Activated CD4-positive, alpha-beta T cell treated with anti-CD3 and anti-CD28 coated beads for 36 hours (primary cell): Measurements from ENCODE around the gene MGRN1. TPM values are rescaled to one million over a fixed set of nuclear protein-coding genes. Genes with fewer than 3 reads are reported as not detected.

ENCODE experiments used
- ATAC-seq: fragments of 200-7000 bp; cut with Tn5 transposase; one replicate; pipeline ENCODE4 v1.10.0; 2021; ENCODE audit warnings: mild to moderate bottlenecking, moderate library complexity
- CTCF ChIA-PET: fragments of 350-600 bp; sonication (Branson Sonifier 250); formaldehyde crosslinking; loops from one replicate; lab custom pipeline; 2021; ENCODE audit warnings: antibody characterized with exemption; lab: Charles Lee
- POLR2A ChIA-PET: fragments of 350-600 bp; sonication (Branson Sonifier 250); formaldehyde crosslinking; loops from one replicate; lab custom pipeline; 2021; ENCODE audit warnings: antibody characterized with exemption, inconsistent platforms; lab: Charles Lee
- DNase-seq: peaks from one replicate; pipeline ENCODE4 v3.0.0-alpha.2; 2020
- H3K27ac Mint-ChIP-seq: one replicate; pipeline ENCODE4 v1.8.0; 2021; ENCODE audit warnings: mixed read lengths
- H3K27me3 Mint-ChIP-seq: one replicate; pipeline ENCODE4 v1.8.0; 2021; ENCODE audit warnings: mixed read lengths
- H3K36me3 Mint-ChIP-seq: one replicate; pipeline ENCODE4 v1.8.0; 2021; ENCODE audit warnings: low read depth, mixed read lengths
- H3K4me1 Mint-ChIP-seq: one replicate; pipeline ENCODE4 v1.8.0; 2021; ENCODE audit warnings: mixed read lengths
- H3K4me3 Mint-ChIP-seq: one replicate; pipeline ENCODE4 v1.8.0; 2021; ENCODE audit warnings: mild to moderate bottlenecking, moderate library complexity, mixed read lengths
- H3K9me3 Mint-ChIP-seq: one replicate; pipeline ENCODE4 v1.8.0; 2021; ENCODE audit warnings: low read depth, mixed read lengths
- intact Hi-C, 2 experiments: fragments of 100-400 bp; cut with DNase I in 1 of 2; cut with micrococcal nuclease in 1 of 2; formaldehyde crosslinking; loops; one replicate each; pipeline versions ENCODE4 v1.14.2 to v1.15.1; 2022 to 2024; cut with DNase I, micrococcal nuclease
- total RNA-seq, 2 experiments: library from RNA; stranded (reverse); gene quantifications; one replicate each; pipeline ENCODE4 v1.2.3, GENCODE V29; 2021

MGRN1 gene
- total RNA-seq, 2 experiments from 2014 or later = 65.0 to 75.4 TPM

DNA sequence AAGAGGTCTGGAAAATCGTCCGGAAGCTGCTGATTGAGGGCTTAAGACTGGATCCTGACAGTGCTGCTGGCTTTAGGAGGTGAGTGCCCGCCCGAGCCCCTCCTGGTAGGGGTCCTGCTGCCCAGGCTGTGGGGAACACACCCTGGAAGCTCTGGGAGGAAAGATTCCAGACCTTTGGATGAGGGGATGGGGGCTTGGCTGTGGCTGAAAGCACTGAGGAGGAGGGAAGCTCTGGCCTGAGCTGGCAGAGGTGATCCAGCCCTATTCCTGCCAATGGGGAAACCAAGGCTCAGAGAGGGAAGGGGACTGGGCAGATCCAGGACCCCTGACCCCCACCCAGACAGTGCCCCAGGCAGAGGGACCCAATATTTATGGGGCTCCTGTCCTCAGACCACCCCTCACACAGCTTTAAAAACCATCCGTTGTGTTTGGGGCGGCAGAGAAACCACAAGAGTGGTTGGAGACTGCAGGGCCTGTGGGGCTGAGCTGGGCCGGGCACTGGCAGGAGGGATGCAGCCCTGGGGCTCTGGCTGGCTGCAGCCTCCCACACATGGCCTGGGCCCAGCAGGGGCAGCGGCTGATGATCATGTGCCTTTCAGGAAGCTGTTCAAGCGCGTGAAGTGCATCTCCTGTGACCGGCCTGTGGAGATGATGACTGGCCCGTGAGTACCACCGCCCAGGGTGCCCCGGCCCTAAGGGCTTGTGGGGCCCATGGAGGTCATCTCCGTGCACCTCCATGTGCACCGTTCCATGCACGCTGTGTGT lies 32.7 kb upstream of the MGRN1 start:
- Mint-ChIP-seq H3K27me3 (no peaks in the 10 kb centered on the region), H3K9me3 (no peaks in the 10 kb centered on the region), H3K36me3 (no peaks in the 10 kb centered on the region), H3K4me3 (no peak overlapping the region), H3K27ac (no peak overlapping the region), H3K4me1 (no peaks in the 10 kb centered on the region)
- no peak for ATAC-seq
- ChIA-PET CTCF (no interaction called here), POLR2A (no interaction called here)
- no peak for DNase-seq
- intact Hi-C loops = no loop called here

DNA sequence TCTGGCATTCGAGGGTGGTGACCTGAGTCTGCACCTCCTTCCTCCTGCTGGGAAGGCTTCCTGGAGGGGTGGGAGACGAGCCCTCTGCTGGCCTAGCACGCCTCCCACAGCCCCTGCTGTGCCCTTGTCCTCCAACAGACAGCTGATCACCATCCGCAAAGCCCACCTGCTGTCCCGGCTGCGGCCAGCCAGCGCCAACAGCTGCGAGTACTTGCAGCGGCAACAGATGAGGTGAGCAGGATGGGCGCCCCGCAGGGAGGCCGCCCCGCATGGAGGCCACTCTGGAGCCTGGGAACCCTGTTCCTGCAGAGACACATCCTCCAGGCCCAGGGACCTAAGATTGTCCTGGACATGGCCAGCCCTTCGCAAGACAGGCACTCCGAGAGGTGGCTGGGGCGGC lies 31.5 kb upstream of the MGRN1 start:
- no peaks in the 10 kb centered on the region for H3K27me3 Mint-ChIP-seq
- H3K36me3 Mint-ChIP-seq = no peaks in the 10 kb centered on the region
- POLR2A ChIA-PET = no interaction called here
- CTCF ChIA-PET = no interaction called here
- ATAC-seq (no peak), DNase-seq (no peak)
- no peaks in the 10 kb centered on the region for H3K4me1 Mint-ChIP-seq
- H3K4me3 Mint-ChIP-seq = no peak overlapping the region
- intact Hi-C loops = no loop called here
- no peak overlapping the region for H3K27ac Mint-ChIP-seq
- H3K9me3 Mint-ChIP-seq = no peaks in the 10 kb centered on the region

DNA sequence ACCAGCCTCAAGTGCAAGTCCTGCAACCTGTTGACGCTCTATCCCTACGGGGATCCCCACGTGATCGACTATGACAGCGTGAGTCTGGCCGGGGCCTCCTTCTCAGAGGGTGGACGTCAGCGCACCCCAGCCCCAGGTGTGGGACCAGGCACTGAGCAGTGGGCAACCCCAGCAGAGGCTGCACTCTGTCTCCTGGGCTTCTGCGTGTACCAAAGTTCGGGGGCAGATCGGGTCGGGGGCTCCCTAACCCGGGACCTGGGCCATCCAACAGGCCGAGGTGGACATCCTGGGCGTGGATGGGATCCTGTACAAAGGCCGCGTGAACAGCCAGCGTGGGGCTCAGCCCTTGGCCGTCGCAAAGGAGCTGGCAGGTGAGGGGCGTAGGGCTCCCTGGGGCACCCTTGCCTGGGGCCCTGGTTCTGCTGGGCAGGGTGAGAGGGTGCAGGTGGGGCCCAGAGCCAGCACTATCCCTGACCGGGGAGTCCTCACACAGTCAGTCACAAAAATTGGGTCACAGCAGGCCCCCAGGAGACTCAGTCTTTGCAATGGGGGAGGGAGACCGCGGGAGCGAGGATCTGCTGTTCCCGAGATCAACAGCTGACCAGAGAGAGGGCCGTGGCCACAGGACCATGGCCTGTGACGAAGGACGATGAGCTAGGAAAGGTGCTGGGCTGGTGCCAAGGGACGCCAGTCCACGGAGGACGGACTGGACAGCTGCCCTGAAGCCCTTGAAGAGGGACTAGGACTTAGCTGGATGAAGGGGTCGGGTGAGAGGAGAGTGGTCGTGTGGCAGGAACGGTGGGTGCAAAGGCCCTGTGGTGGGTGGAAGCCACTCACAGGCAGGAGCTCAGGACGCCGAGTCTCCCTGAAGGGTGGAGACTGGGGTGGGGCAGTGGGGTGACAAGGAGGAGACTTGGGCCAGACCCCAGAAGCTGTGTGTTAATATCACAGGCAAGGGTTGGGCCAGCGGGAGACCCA lies 29.9 kb upstream of the MGRN1 start:
- intact Hi-C loops = no loop called here
- CTCF ChIA-PET = interaction anchor here (0.5 to 1.1 kb wide), 3 partner anchors 9 to 79 kb away, joined by 3 to 4 read pairs (median 3); partner anchors contain the start of gene MGRN1
- Mint-ChIP-seq H3K27me3 (no peaks in the 10 kb centered on the region), H3K4me3 (no peak overlapping the region), H3K27ac (no peak overlapping the region), H3K4me1 (no peaks in the 10 kb centered on the region), H3K9me3 (no peaks in the 10 kb centered on the region), H3K36me3 (no peaks in the 10 kb centered on the region)
- POLR2A ChIA-PET = interaction anchor here (0.6 kb wide), 2 partner anchors 23 to 98 kb away, joined by 3 read pairs; no protein-coding TSS in a partner anchor
- ATAC-seq = no peak
- no peak for DNase-seq

DNA sequence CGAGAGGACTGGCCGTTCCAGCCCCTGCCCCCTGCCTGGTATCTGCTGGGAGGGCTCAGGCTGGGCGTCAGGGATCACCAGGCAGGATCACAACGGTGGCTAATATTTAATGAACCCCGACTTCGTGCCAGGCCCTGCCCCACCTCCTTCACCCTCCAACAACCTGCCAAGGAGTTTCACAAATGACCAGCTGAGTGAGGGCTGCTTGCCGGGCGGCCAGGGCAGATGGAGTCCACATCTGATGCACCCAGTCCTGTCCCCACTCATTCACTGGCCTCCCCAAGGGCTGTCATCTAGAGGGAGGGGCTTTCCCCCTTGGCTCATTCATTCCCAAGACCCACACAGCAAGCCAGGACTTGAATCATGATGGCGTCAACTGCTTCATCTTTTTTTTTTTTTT lies 27.5 kb upstream of the MGRN1 start:
- Mint-ChIP-seq H3K36me3 (no peaks in the 10 kb centered on the region), H3K27ac (no peak overlapping the region), H3K9me3 (no peaks in the 10 kb centered on the region), H3K4me3 (no peak overlapping the region), H3K4me1 (no peaks in the 10 kb centered on the region), H3K27me3 (peaks cover 2% of the 10 kb centered on the region)
- ChIA-PET POLR2A (no interaction called here), CTCF (interaction anchor here (0.8 to 1.1 kb wide), 2 partner anchors 12 to 17 kb away, joined by 3 read pairs; no protein-coding TSS in a partner anchor)
- intact Hi-C loops = no loop called here
- ATAC-seq (no peak), DNase-seq (no peak)

DNA sequence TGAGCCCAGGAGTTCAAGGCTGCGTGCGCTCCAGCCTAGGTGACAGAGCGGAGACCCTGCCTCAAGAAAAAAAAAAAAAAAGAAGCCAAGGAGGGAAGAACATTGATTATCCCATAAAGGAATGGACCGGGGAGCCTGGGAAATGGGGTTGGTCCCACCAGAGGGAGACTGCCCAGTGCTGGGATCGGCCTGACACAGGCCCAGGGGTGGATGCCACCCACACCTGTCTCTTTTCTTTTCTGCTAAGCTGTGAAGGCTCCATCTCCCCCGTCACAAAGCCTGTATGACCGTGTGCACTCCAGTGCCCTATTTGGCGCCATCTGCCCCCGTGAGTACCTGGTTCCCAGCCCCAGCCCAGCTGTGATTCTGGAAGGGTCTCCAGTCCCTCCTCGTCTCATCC lies 25.6 kb upstream of the MGRN1 start:
- ChIA-PET CTCF (interaction anchor here (0.9 to 1.0 kb wide), 2 partner anchors 28 to 51 kb away, joined by 3 to 4 read pairs; no protein-coding TSS in a partner anchor), POLR2A (no interaction called here)
- Mint-ChIP-seq H3K4me1 (no peaks in the 10 kb centered on the region), H3K36me3 (no peaks in the 10 kb centered on the region), H3K27me3 (peaks cover 2% of the 10 kb centered on the region), H3K27ac (no peak overlapping the region), H3K9me3 (no peaks in the 10 kb centered on the region), H3K4me3 (no peak overlapping the region)
- intact Hi-C loops = no loop called here
- ATAC-seq (no peak), DNase-seq (no peak)

DNA sequence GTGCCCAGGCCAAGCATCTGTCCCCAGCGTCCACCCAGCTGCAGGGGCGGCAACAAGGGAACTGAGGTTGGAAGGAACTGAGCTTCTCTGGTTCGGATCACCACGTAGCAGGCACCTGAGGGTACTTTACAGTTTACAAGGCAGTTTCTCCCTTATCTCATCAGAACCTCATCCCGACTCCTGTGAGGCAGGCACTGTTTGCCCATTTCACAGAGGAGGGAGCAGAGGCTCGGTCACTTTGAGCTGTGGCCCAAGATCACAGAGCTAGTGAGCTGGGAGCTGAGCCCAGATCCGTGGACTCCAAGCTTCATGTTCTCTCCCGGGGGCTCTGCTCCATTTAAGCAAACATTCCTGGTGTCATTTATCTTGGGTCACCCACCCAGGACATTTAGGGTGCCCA lies 25.1 kb upstream of the MGRN1 start:
- H3K4me3 Mint-ChIP-seq = no peak overlapping the region
- intact Hi-C loops = no loop called here
- DNase-seq (no peak), ATAC-seq (no peak)
- CTCF ChIA-PET = interaction anchor here (0.6 to 1.1 kb wide), 4 partner anchors 12 to 50 kb away, joined by 3 to 4 read pairs (median 3); no protein-coding TSS in a partner anchor
- no peaks in the 10 kb centered on the region for H3K4me1 Mint-ChIP-seq
- H3K36me3 Mint-ChIP-seq = no peaks in the 10 kb centered on the region
- no peaks in the 10 kb centered on the region for H3K9me3 Mint-ChIP-seq
- POLR2A ChIA-PET = no interaction called here
- peaks cover 2% of the 10 kb centered on the region for H3K27me3 Mint-ChIP-seq
- H3K27ac Mint-ChIP-seq = no peak overlapping the region

DNA sequence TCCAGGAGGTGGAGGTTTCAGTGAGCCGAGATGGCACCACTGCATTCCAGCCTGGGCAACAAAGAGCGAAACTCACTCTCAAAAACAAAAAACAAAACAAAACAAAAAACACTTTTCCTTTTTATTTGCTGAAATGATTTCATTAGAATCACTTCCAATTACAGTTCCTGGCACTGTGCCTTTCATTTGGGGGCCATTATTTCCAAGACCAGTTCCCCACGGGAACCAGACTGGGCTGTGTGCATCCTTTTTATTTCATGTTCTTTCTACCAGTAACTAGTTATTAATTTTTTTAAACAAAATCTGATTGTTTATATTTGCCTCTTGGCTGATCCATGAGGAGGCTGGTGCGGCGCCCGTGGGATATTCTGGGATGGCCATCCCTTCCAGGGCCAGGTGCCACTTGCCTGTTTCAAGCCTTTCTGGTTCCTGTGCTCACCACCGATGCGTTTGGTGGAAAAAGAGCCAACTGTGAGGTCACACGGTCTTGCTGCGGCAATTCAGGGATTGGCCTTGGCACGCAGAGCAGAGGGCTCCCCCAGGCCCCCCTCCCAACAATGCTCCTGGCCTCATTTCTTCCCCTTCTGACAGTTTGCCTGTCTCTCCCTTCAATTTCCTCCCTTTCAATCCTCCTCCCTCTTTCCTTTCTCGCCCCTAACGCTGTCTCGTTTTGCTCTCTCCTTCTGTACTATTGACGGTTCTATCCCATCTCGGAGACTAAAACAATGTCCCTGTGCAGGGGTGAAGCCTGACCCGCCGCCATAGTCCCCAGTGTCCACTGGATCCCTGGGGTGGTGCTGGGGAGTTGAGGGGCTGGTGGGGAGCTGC lies 23.4 kb upstream of the MGRN1 start:
- ChIA-PET CTCF (no interaction called here), POLR2A (no interaction called here)
- Mint-ChIP-seq H3K36me3 (no peaks in the 10 kb centered on the region), H3K4me1 (no peaks in the 10 kb centered on the region), H3K9me3 (no peaks in the 10 kb centered on the region), H3K4me3 (no peak overlapping the region), H3K27ac (no peak overlapping the region), H3K27me3 (peaks cover 2% of the 10 kb centered on the region)
- no peak for DNase-seq
- intact Hi-C loops = no loop called here
- no peak for ATAC-seq

DNA sequence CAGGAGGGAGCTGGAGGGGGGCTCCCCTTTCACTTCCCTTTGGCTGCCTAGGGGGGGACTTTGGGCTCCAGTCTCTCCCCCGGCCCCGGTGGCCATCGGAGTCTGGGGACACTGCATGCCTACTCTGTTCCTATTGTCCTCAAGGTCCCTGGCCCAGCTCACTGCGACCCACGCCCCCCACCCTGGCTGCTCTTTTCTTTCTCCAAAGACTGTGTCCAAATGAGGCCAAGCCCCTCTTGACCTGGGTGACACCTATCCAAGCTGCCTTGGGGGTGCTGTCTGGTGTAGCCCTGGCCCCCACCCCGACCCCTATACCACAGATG lies 22.8 kb upstream of the MGRN1 start:
- ATAC-seq (no peak), DNase-seq (no peak)
- H3K9me3 Mint-ChIP-seq = no peaks in the 10 kb centered on the region
- no peak overlapping the region for H3K4me3 Mint-ChIP-seq
- CTCF ChIA-PET = no interaction called here
- H3K27me3 Mint-ChIP-seq = peaks cover 2% of the 10 kb centered on the region
- intact Hi-C loops = no loop called here
- no peaks in the 10 kb centered on the region for H3K36me3 Mint-ChIP-seq
- no peaks in the 10 kb centered on the region for H3K4me1 Mint-ChIP-seq
- no peak overlapping the region for H3K27ac Mint-ChIP-seq
- POLR2A ChIA-PET = no interaction called here

DNA sequence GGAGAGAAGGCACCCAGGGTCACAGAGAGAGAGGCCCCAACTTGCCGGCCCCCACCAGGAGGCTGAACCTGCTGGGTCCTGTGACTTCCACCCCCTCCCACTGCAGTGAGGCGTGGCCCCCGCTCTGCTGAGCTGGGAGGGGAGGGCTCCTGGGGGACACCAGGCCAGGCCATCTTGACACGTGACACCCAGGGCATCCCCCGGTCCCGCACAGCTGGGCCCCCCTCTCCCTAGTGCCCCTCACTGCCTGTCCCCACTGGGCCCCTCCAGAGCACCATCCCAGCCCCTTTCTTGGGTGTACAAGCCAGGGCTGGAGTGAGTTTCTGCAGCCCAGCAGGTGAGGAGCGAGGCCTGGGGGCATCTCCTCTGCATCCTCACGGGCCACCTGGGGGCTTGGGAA lies 22.3 kb upstream of the MGRN1 start:
- Mint-ChIP-seq H3K9me3 (no peaks in the 10 kb centered on the region), H3K4me1 (no peaks in the 10 kb centered on the region), H3K4me3 (no peak overlapping the region), H3K36me3 (no peaks in the 10 kb centered on the region), H3K27me3 (peaks cover 2% of the 10 kb centered on the region), H3K27ac (no peak overlapping the region)
- no peak for ATAC-seq
- POLR2A ChIA-PET = no interaction called here
- no peak for DNase-seq
- intact Hi-C loops = no loop called here
- CTCF ChIA-PET = no interaction called here

DNA sequence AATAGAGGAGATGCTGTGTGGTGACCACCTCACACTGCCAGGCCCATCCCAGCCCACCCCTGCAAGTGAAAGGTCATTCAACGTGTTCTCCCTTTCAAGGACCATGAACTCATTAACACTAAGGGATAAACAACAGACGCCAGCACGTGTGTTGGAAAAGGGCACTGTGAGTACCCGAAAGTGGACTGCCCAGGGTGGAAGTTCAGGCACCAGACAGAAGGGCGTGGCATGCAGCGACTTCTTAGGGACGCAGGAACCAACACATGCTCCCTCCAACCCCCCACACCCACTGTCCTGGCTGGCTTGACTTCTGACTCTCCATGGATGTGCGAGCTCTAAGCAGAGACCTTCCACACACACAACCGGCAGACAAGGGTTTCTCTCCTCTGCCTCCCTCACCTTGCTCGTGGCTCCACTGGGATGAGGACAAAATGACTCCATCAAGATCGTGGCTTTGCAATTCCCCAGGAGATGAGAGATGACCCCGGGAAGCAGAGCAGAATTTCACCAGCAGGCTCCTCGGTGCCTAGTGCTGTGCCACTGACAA lies 20.9 kb upstream of the MGRN1 start:
- no peak overlapping the region for H3K27ac Mint-ChIP-seq
- ATAC-seq (no peak), DNase-seq (no peak)
- CTCF ChIA-PET = no interaction called here
- no peaks in the 10 kb centered on the region for H3K36me3 Mint-ChIP-seq
- H3K9me3 Mint-ChIP-seq = no peaks in the 10 kb centered on the region
- POLR2A ChIA-PET = no interaction called here
- H3K4me1 Mint-ChIP-seq = no peaks in the 10 kb centered on the region
- no peak overlapping the region for H3K4me3 Mint-ChIP-seq
- peaks cover 2% of the 10 kb centered on the region for H3K27me3 Mint-ChIP-seq
- intact Hi-C loops = no loop called here

DNA sequence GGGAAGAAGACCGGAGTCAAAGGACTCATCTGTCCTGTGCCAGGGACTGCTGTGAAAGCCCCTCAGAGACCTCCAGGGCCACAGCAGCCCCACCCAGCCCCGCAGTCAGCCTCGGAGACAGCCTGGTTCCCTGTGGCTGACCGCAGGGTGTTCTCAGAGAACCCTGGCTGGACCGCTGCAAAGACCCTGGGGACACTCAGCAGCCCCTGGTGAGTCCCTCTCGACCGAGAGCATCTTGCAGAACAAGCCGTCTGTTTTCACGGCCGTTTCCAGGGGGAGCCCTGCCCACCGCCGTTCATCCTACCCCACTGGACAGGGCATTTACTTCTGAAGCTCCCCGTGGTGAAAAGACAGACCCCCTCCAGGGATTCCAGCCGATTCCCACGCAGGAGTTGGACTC lies 20.2 kb upstream of the MGRN1 start:
- H3K27me3 Mint-ChIP-seq = peaks cover 2% of the 10 kb centered on the region
- no peak for DNase-seq
- no peaks in the 10 kb centered on the region for H3K4me1 Mint-ChIP-seq
- no peak for ATAC-seq
- H3K9me3 Mint-ChIP-seq = no peaks in the 10 kb centered on the region
- H3K27ac Mint-ChIP-seq = no peak overlapping the region
- CTCF ChIA-PET = no interaction called here
- intact Hi-C loops = no loop called here
- no peaks in the 10 kb centered on the region for H3K36me3 Mint-ChIP-seq
- no peak overlapping the region for H3K4me3 Mint-ChIP-seq
- POLR2A ChIA-PET = no interaction called here
